ENCODE data around the gene RHOC. TPM values are rescaled to one million over a fixed set of nuclear protein-coding genes. Genes with fewer than 3 reads are reported as not detected.

Gene RHOC
- total RNA-seq, 1 experiment from 2014 or later: 197 TPM

DNA sequence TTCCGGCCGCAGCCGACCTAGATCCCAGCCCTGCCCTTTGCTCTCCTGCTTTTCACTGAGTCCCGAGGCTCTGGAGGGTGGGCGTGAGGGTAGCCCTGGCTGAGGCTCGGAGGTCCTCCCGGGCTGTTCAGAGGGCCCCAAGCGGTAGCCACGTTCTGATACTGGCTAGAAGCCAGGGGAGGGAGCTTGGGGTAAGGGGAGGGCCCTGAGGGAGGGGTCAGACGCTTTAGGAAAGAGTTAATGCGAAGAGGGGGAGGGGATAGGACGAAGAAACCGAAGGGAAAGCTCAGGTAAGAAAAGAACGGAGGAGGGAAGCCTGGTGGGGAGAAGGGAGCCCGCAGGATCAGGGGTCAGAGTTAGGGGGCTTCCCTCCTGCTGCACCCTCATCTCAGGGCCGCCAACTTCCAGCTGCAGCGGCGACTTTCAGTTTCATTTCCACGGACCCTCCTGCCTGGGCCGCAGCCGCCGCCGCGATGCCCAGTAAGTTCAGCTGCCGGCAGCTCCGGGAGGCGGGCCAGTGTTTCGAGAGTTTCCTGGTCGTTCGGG is 32.4 kb downstream of the RHOC start, which contains the start of gene MOV10:
TSS of gene MOV10 (plus strand) at position 220 of the 546 bp plus-strand sequence. CDS start at position 474, 254 bp downstream.
- intact Hi-C loops (cut with micrococcal nuclease; ENCODE audit: unreplicated experiment): no loop called here
- H3K4me3 ChIP-seq (ENCODE audit: low read depth in 2 of 2, low read length in 2 of 2): peak within 1 kb of the TSS; percentile 73 to 79
- POLR2A ChIA-PET: interaction anchor here (0.6 kb wide), 1 partner anchor 14 kb away, joined by 5 read pairs; no protein-coding TSS in a partner anchor
- no peaks in the 10 kb centered on the region for H3K27me3 ChIP-seq (ENCODE audit: control insufficient read depth, insufficient read depth, low read length)
- peaks cover 24% of the 10 kb centered on the region for H3K4me1 ChIP-seq (ENCODE audit: control insufficient read depth, insufficient read depth, low read length)
- H3K27ac ChIP-seq (ENCODE audit: low read length): peak within 1 kb of the TSS; percentile 84
- CTCF ChIA-PET: no interaction called here
- TF ChIP-seq, protein P1, sequence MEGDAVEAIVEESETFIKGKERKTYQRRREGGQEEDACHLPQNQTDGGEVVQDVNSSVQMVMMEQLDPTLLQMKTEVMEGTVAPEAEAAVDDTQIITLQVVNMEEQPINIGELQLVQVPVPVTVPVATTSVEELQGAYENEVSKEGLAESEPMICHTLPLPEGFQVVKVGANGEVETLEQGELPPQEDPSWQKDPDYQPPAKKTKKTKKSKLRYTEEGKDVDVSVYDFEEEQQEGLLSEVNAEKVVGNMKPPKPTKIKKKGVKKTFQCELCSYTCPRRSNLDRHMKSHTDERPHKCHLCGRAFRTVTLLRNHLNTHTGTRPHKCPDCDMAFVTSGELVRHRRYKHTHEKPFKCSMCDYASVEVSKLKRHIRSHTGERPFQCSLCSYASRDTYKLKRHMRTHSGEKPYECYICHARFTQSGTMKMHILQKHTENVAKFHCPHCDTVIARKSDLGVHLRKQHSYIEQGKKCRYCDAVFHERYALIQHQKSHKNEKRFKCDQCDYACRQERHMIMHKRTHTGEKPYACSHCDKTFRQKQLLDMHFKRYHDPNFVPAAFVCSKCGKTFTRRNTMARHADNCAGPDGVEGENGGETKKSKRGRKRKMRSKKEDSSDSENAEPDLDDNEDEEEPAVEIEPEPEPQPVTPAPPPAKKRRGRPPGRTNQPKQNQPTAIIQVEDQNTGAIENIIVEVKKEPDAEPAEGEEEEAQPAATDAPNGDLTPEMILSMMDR (IDR thresholded peaks at IDR 0.05): no peak
- TF ChIP-seq SIN3A (IDR thresholded peaks at IDR 0.05; ENCODE audit: borderline replicate concordance, insufficient read depth, low read depth, low read length) (0 out of 2 replicates have a peak, but pooled peaks have one; percentile 27), TCF7L2 (IDR thresholded peaks at IDR 0.05; ENCODE audit: low read depth, low read length) (no peak), POLR2AphosphoS5 (IDR thresholded peaks at IDR 0.05; ENCODE audit: low read depth, low read length) (peak; percentile 63)
- TF ChIP-seq, protein P2, sequence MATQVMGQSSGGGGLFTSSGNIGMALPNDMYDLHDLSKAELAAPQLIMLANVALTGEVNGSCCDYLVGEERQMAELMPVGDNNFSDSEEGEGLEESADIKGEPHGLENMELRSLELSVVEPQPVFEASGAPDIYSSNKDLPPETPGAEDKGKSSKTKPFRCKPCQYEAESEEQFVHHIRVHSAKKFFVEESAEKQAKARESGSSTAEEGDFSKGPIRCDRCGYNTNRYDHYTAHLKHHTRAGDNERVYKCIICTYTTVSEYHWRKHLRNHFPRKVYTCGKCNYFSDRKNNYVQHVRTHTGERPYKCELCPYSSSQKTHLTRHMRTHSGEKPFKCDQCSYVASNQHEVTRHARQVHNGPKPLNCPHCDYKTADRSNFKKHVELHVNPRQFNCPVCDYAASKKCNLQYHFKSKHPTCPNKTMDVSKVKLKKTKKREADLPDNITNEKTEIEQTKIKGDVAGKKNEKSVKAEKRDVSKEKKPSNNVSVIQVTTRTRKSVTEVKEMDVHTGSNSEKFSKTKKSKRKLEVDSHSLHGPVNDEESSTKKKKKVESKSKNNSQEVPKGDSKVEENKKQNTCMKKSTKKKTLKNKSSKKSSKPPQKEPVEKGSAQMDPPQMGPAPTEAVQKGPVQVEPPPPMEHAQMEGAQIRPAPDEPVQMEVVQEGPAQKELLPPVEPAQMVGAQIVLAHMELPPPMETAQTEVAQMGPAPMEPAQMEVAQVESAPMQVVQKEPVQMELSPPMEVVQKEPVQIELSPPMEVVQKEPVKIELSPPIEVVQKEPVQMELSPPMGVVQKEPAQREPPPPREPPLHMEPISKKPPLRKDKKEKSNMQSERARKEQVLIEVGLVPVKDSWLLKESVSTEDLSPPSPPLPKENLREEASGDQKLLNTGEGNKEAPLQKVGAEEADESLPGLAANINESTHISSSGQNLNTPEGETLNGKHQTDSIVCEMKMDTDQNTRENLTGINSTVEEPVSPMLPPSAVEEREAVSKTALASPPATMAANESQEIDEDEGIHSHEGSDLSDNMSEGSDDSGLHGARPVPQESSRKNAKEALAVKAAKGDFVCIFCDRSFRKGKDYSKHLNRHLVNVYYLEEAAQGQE (IDR thresholded peaks at IDR 0.05; ENCODE audit: insufficient read depth in 1 of 2, low read depth in 2 of 2, low read length in 1 of 2): no peak
- in situ Hi-C loops (cut with HindIII; ENCODE audit: low pct_unique_long_range_greater_than_20kb, low sequenced_read_pairs): no loop called here
- H3K36me3 ChIP-seq (ENCODE audit: control insufficient read depth, insufficient read depth, low read length): no peaks in the 10 kb centered on the region; the same call in 1 of the 2 replicates
- ATAC-seq (peak; percentile 87), DNase-seq (ENCODE audit: low read depth, low spot score) (peak; percentile 20)
- BruUV-seq (replicated peaks): no TSS peak
- no peaks in the 10 kb centered on the region for H3K9me3 ChIP-seq (ENCODE audit: control insufficient read depth, insufficient read depth, low read depth, low read length)

DNA sequence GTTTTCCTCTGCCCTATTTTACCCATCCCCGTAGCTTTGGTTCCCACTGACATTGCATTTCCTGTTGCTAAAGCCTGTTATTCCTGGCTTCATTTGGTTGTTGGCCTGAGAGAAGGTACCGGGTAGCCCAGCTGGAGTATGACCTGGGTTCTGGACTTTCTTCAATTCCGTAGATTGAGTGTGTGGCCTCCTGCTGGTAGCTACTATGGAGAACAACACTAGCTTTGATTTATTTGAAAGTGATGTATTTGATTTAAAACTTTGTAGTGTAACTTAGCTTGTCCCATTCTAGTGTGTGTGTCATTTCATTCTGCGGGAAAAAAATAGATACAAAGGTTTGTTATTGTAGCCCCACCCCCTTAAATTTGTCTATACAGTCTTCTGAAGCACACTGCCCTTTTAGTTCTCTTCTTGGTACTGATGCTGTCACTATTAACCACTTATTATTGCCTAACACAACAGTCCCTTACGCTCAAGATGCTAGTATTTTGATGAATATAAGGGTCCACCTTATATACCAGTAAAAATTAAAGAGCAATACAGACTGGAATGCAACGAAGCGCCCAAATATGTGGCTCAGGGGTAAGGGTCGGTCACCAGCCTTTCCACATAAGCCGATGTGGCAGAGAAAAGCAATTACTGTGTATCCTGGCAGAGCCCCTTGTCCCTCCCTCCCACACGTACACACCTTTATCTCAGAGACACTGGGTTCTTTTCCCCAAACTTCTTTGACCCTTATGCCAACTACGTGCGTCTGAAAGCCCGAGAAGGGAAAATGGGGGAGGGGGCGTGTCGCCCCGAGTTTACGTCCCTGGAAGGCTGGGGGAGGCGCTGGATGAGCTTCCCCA is 33.1 kb downstream of the RHOC start:
- DNase-seq (ENCODE audit: low read depth, low spot score) (peak; percentile 33), ATAC-seq (peak; percentile 63)
- no peaks in the 10 kb centered on the region; the same call in 1 of the 2 replicates for H3K36me3 ChIP-seq (ENCODE audit: control insufficient read depth, insufficient read depth, low read length)
- CTCF ChIA-PET: interaction anchor here (0.6 to 0.9 kb wide), 3 partner anchors 9 to 280 kb away, joined by 3 to 11 read pairs (median 3); no protein-coding TSS in a partner anchor
- peaks cover 24% of the 10 kb centered on the region for H3K4me1 ChIP-seq (ENCODE audit: control insufficient read depth, insufficient read depth, low read length)
- no peaks in the 10 kb centered on the region for H3K9me3 ChIP-seq (ENCODE audit: control insufficient read depth, insufficient read depth, low read depth, low read length)
- in situ Hi-C loops (cut with HindIII; ENCODE audit: low pct_unique_long_range_greater_than_20kb, low sequenced_read_pairs) (no loop called here), intact Hi-C loops (cut with micrococcal nuclease; ENCODE audit: unreplicated experiment) (no loop called here)
- peak overlapping the region; percentile 84 for H3K27ac ChIP-seq (ENCODE audit: low read length)
- TF ChIP-seq, protein P1 (IDR thresholded peaks at IDR 0.05): peak; percentile 67
- no peak for TF ChIP-seq POLR2AphosphoS5 (IDR thresholded peaks at IDR 0.05; ENCODE audit: low read depth, low read length)
- TF ChIP-seq TCF7L2 (IDR thresholded peaks at IDR 0.05; ENCODE audit: low read depth, low read length): no peak
- no peaks in the 10 kb centered on the region for H3K27me3 ChIP-seq (ENCODE audit: control insufficient read depth, insufficient read depth, low read length)
- peak overlapping the region; percentile 73 to 79 for H3K4me3 ChIP-seq (ENCODE audit: low read depth in 2 of 2, low read length in 2 of 2)
- POLR2A ChIA-PET: interaction anchor here (0.7 kb wide), 1 partner anchor 38 kb away, joined by 4 read pairs; no protein-coding TSS in a partner anchor
- BruUV-seq (replicated peaks): no TSS peak

All from Panc1 (cell line).